KMS-11 (cell line): ENCODE results near the gene CTNNA3.

ENCODE experiments used
- H2AFZ ChIP-seq: fragments of 200-600 bp; sonication (generic); 2 replicates; pipeline ENCODE4 v1.6.1; 2016; ENCODE audit warnings: antibody characterized with exemption, mixed run types, low read depth
- H3K27ac ChIP-seq: fragments of 200-600 bp; sonication (generic); 2 replicates; pipeline ENCODE4 v1.6.1; 2016; ENCODE audit warnings: mild to moderate bottlenecking, mixed run types
- H3K27me3 ChIP-seq: fragments of 200-600 bp; sonication (generic); 2 replicates; pipeline ENCODE4 v1.6.1; 2017; ENCODE audit warnings: mild to moderate bottlenecking, low read depth, mixed run types, moderate library complexity; ENCODE audit not compliant: insufficient read depth
- H3K36me3 ChIP-seq: fragments of 200-600 bp; sonication (generic); 2 replicates; pipeline ENCODE4 v1.6.1; 2017; ENCODE audit warnings: mild to moderate bottlenecking, mixed run types; ENCODE audit not compliant: insufficient read depth
- H3K4me1 ChIP-seq: fragments of 200-600 bp; sonication (generic); 2 replicates; pipeline ENCODE4 v1.6.1; 2016; ENCODE audit warnings: mild to moderate bottlenecking, low read depth, mixed run types; ENCODE audit not compliant: poor library complexity, severe bottlenecking
- H3K4me2 ChIP-seq: fragments of 200-600 bp; sonication (generic); 2 replicates; pipeline ENCODE4 v1.7.0; 2016; ENCODE audit warnings: mild to moderate bottlenecking, mixed run types
- H3K4me3 ChIP-seq: fragments of 200-600 bp; sonication (generic); IDR thresholded peaks from 2 replicates; pipeline ENCODE4 v1.6.1; 2017; ENCODE audit warnings: low read depth, low read length, mixed read lengths; ENCODE audit not compliant: insufficient read depth
- H3K79me2 ChIP-seq: fragments of 200-600 bp; sonication (generic); 2 replicates; pipeline ENCODE4 v1.6.1; 2016; ENCODE audit warnings: low read depth, mixed run types; ENCODE audit not compliant: insufficient read depth
- H3K9ac ChIP-seq: fragments of 200-600 bp; sonication (generic); 2 replicates; pipeline ENCODE4 v1.6.1; 2016; ENCODE audit warnings: mild to moderate bottlenecking, mixed run types
- H4K20me1 ChIP-seq: fragments of 200-600 bp; sonication (generic); 2 replicates; pipeline ENCODE4 v1.6.1; 2016; ENCODE audit warnings: mild to moderate bottlenecking, mixed run types; ENCODE audit not compliant: insufficient read depth
- TF ChIP-seq, protein P1 (sequence below): fragments of 200-600 bp; sonication (generic); conservative IDR thresholded peaks from 2 replicates; pipeline ENCODE4 v1.6.1; 2017; ENCODE audit warnings: low read depth, mild to moderate bottlenecking, antibody characterized with exemption, low read length, moderate library complexity, mixed read lengths

CTNNA3 gene

DNA sequence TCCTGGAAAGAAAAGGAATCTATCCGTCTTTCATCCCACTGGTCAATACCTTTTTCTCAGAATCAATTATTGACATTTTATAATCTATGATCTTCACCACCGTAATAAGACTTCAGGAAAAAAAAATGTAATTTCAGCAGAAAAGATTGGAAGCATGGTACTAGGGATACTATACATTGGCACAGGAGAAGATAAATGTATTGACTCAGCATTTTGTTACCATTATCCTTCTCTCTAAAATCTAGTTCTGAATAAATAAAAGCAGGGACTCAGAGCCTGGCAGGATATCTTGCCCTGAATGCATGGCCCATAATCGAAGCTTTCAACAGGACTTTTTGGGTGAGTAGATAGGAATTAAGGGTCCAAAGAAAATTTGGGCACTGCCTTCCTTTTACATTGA, 649.5 kb downstream of the CTNNA3 start:
- no peaks in the 10 kb centered on the region for H4K20me1 ChIP-seq
- H2AFZ ChIP-seq = no peak overlapping the region
- H3K4me3 ChIP-seq = no peak overlapping the region
- H3K9ac ChIP-seq = no peak overlapping the region
- H3K79me2 ChIP-seq = no peaks in the 10 kb centered on the region
- H3K27ac ChIP-seq = no peak overlapping the region
- H3K27me3 ChIP-seq = no peaks in the 10 kb centered on the region
- H3K4me2 ChIP-seq = no peak overlapping the region
- TF ChIP-seq, protein P1, sequence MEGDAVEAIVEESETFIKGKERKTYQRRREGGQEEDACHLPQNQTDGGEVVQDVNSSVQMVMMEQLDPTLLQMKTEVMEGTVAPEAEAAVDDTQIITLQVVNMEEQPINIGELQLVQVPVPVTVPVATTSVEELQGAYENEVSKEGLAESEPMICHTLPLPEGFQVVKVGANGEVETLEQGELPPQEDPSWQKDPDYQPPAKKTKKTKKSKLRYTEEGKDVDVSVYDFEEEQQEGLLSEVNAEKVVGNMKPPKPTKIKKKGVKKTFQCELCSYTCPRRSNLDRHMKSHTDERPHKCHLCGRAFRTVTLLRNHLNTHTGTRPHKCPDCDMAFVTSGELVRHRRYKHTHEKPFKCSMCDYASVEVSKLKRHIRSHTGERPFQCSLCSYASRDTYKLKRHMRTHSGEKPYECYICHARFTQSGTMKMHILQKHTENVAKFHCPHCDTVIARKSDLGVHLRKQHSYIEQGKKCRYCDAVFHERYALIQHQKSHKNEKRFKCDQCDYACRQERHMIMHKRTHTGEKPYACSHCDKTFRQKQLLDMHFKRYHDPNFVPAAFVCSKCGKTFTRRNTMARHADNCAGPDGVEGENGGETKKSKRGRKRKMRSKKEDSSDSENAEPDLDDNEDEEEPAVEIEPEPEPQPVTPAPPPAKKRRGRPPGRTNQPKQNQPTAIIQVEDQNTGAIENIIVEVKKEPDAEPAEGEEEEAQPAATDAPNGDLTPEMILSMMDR = no peak
- H3K36me3 ChIP-seq = no peaks in the 10 kb centered on the region
- H3K4me1 ChIP-seq = no peaks in the 10 kb centered on the region

DNA sequence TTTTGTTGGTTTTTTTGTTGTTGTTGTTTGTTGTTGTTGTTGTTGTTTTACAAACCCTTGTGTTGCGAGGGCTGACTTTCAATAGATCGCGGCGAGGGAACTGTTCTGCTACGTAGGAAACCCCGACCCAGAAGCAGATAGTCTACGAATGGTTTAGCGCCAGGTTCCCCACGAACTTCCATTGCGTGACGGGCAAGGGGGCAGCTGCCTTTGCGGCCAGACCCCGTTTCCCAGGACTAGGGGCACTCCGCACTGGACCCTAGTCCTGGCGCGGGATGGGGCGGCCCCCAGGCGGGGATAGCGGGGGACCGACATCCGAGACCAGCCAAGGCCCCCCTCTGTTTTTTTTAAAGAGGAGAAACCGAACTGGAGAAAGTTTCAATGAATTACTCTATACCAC, 650.6 kb downstream of the CTNNA3 start:
- Histone ChIP-seq H3K4me3 (no peak overlapping the region), H3K27me3 (no peaks in the 10 kb centered on the region), H2AFZ (no peak overlapping the region), H3K79me2 (no peaks in the 10 kb centered on the region), H3K4me1 (no peaks in the 10 kb centered on the region), H3K4me2 (no peak overlapping the region), H3K9ac (no peak overlapping the region), H3K36me3 (no peaks in the 10 kb centered on the region), H4K20me1 (no peaks in the 10 kb centered on the region), H3K27ac (no peak overlapping the region)
- TF ChIP-seq, protein P1 = no peak

DNA sequence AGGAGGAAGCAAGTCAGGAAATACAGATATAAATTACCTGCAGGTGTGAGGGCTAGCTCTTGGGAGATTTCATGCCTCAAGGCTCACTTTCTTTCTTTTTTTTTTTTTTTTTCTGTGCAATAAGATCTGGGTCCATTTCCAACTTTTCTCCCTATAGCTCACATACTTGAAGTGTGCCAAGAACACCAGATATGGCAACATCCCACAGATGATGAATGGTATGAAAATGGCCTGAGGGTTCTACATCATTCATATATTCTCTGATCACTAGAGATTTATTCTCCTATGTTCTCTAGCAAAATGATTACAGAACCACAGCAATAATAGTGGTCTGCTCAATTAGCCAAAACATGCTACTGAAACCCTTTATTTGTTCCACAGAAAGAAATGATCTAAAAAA, 653.0 kb downstream of the CTNNA3 start:
- Histone ChIP-seq H3K4me1 (no peaks in the 10 kb centered on the region), H3K27ac (no peak overlapping the region), H2AFZ (no peak overlapping the region), H3K4me3 (no peak overlapping the region), H4K20me1 (no peaks in the 10 kb centered on the region), H3K36me3 (no peaks in the 10 kb centered on the region), H3K9ac (no peak overlapping the region), H3K27me3 (no peaks in the 10 kb centered on the region), H3K4me2 (no peak overlapping the region), H3K79me2 (no peaks in the 10 kb centered on the region)
- TF ChIP-seq, protein P1 = no peak

DNA sequence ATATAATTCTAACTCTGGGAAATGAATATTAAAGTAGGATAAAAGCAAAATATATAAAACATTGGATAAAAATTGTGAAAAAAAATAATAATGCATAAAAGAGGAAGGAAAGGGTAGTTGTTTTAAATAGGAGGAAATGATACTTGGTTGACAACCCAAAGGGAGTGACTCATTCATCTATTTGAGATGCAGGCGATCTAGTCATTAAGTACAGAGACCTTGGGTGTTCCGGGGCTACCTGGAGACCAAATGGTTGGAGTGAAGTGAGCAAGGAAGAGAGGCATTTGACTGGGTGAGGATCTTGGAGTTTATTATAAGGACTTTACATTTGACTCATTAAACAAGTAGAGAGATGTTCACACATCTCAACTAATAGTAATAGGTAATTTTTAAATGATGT, 659.2 kb downstream of the CTNNA3 start:
- H2AFZ ChIP-seq = no peak overlapping the region
- H3K9ac ChIP-seq = no peak overlapping the region
- H3K4me1 ChIP-seq = no peaks in the 10 kb centered on the region
- H3K27me3 ChIP-seq = no peaks in the 10 kb centered on the region
- H3K4me3 ChIP-seq = no peak overlapping the region
- H3K79me2 ChIP-seq = no peaks in the 10 kb centered on the region
- no peaks in the 10 kb centered on the region for H3K36me3 ChIP-seq
- no peaks in the 10 kb centered on the region for H4K20me1 ChIP-seq
- TF ChIP-seq, protein P1 = no peak
- no peak overlapping the region for H3K4me2 ChIP-seq
- H3K27ac ChIP-seq = no peak overlapping the region
